ENCODE data around the gene OR2T1.

- no peak for TF ChIP-seq CTCF (IDR thresholded peaks at IDR 0.05)
- no peak for TF ChIP-seq POLR2A (IDR thresholded peaks at IDR 0.05)
Measured at GRCh38 chr1:248402748-248403147, at the start of gene OR2T1.

Measured in gastroesophageal sphincter (tissue), 3 donors.